Inflammatory macrophage (primary cell): Measurements from ENCODE around the gene TNFRSF1B.

Experiments used
- DNase-seq, 2 donors: peaks; one replicate each; pipeline ENCODE4 v3.0.0-alpha.2; 2020 to 2022

Gene TNFRSF1B

GRCh38 chr1:12142141-12142823 is 24.5 kb upstream of the TNFRSF1B start:
- no peak for DNase-seq

- DNase-seq = peak; percentile 87 to 94
Measured at GRCh38 chr1:12142891-12143630, 23.7 kb upstream of the TNFRSF1B start.

GRCh38 chr1:12143631-12144155 is 23.1 kb upstream of the TNFRSF1B start:
- DNase-seq = peak; percentile 98 to 99

GRCh38 chr1:12144236-12144635 is 22.6 kb upstream of the TNFRSF1B start:
- DNase-seq = no peak

- no peak for DNase-seq
Measured at GRCh38 chr1:12144969-12145368, 21.8 kb upstream of the TNFRSF1B start.

GRCh38 chr1:12145616-12146342 is 21.0 kb upstream of the TNFRSF1B start:
- DNase-seq = no peak

GRCh38 chr1:12146343-12147112 is 20.3 kb upstream of the TNFRSF1B start:
- no peak for DNase-seq

- no peak for DNase-seq
Measured at GRCh38 chr1:12147201-12147701, 19.5 kb upstream of the TNFRSF1B start.

- no peak for DNase-seq
Measured at GRCh38 chr1:12148160-12148957, 18.4 kb upstream of the TNFRSF1B start.

- DNase-seq = no peak
Measured at GRCh38 chr1:12148958-12149790, 17.6 kb upstream of the TNFRSF1B start.

GRCh38 chr1:12149791-12150175 is 17.0 kb upstream of the TNFRSF1B start:
- DNase-seq = no peak

- peak; percentile 60 to 64 for DNase-seq
Measured at GRCh38 chr1:12150456-12151200, 16.2 kb upstream of the TNFRSF1B start.

- DNase-seq = no peak
Measured at GRCh38 chr1:12151465-12151864, 15.3 kb upstream of the TNFRSF1B start.

- no peak for DNase-seq
Measured at GRCh38 chr1:12152113-12152891, 14.5 kb upstream of the TNFRSF1B start.

- peak; percentile 90 to 95 for DNase-seq
Measured at GRCh38 chr1:12153181-12153785, 13.5 kb upstream of the TNFRSF1B start.

- no peak for DNase-seq
Measured at GRCh38 chr1:12155328-12155727, 11.5 kb upstream of the TNFRSF1B start.

- DNase-seq = peak; percentile 58 to 87
Measured at GRCh38 chr1:12157366-12158231, 9.2 kb upstream of the TNFRSF1B start.
